ENCODE measurements around the gene MPND. TPM values are rescaled to one million over a fixed set of nuclear protein-coding genes. Genes with fewer than 3 reads are reported as not detected.
"Not testable (repeated sequence)": the region's sequence is repeated elsewhere in the genome, so short reads cannot be mapped to it uniquely, and the experiment has no call there.

The MPND gene
- total RNA-seq, 4 donors from 2014 or later = 6.5 to 9.5 (median 8.9) TPM

- H3K27me3 ChIP-seq = no peaks in the 10 kb centered on the region
- DNase-seq (ENCODE audit: low spot score in 2 of 2) = peak; percentile 98 to 99
- peak overlapping the region; percentile 87 for H3K27ac ChIP-seq
- H3K9me3 ChIP-seq = no peaks in the 10 kb centered on the region
- H3K36me3 ChIP-seq = peaks cover 12% of the 10 kb centered on the region
- no peak for TF ChIP-seq EP300 (IDR thresholded peaks at IDR 0.05)
- peak in 1 of 2 donors; percentile 41 for TF ChIP-seq CTCF (IDR thresholded peaks at IDR 0.05)
- TF ChIP-seq POLR2AphosphoS5 (IDR thresholded peaks at IDR 0.05) = peak in 1 of 3 donors; percentile 52
- peak in 1 of 2 donors; percentile 40 for TF ChIP-seq POLR2A (IDR thresholded peaks at IDR 0.05)
- WGBS = under 1% methylated on average over 26 of the region's 39 CpGs
- peak overlapping the region; percentile 70 for H3K4me3 ChIP-seq
- H3K4me1 ChIP-seq = peaks cover 38% of the 10 kb centered on the region
Observed at GRCh38 chr19:4342615-4343369, 570 bp upstream of the MPND start.

DNA sequence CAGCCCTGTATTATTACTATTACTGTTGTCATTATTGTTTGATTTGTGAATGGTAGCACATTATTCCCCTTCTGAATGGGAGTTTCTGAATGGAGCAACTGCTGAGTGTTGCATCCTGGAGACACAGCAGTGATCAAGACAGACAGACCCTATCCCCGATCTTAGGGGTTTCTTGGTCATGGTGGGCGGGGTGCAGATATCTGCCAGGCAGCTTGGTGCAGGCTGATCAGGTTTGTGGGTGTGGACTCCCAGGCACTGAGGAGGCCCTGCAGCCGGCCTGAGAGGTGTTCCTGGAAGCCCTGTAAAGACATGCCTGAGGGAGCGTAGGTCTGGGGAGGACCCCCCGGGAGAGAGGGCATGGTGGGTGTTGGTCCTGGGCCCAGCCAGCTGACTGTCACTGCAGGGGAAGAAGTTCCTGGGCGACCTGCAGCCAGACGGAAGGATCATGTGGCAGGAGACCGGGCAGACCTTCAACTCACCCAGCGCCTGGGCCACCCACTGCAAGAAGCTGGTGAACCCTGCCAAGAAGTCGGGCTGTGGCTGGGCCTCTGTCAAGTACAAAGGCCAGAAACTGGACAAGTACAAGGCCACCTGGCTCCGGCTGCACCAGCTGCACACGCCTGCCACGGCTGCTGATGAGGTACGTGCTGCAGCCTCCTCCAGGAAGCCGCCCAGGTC, 2.1 kb downstream of the MPND start:
- TF ChIP-seq POLR2AphosphoS5 (IDR thresholded peaks at IDR 0.05) (no peak), EP300 (IDR thresholded peaks at IDR 0.05) (no peak), CTCF (IDR thresholded peaks at IDR 0.05) (no peak), POLR2A (IDR thresholded peaks at IDR 0.05) (no peak)
- Histone ChIP-seq H3K4me1 (peaks cover 24% of the 10 kb centered on the region), H3K9me3 (no peaks in the 10 kb centered on the region), H3K27me3 (no peaks in the 10 kb centered on the region), H3K4me3 (no peak overlapping the region), H3K36me3 (peaks cover 16% of the 10 kb centered on the region), H3K27ac (no peak overlapping the region)
- WGBS = 85% methylated on average over 5 of the region's 15 CpGs
- no peak for DNase-seq (ENCODE audit: low spot score in 2 of 2)

GRCh38 chr19:4346020-4346383, 2.6 kb downstream of the MPND start:
- no peak overlapping the region for H3K4me3 ChIP-seq
- no peaks in the 10 kb centered on the region for H3K27me3 ChIP-seq
- no peak for DNase-seq (ENCODE audit: low spot score in 2 of 2)
- H3K36me3 ChIP-seq = peaks cover 16% of the 10 kb centered on the region
- TF ChIP-seq CTCF (IDR thresholded peaks at IDR 0.05) (no peak), POLR2AphosphoS5 (IDR thresholded peaks at IDR 0.05) (no peak)
- 80% methylated on average over 6 of the region's 6 CpGs for WGBS
- no peaks in the 10 kb centered on the region for H3K9me3 ChIP-seq
- H3K4me1 ChIP-seq = peaks cover 24% of the 10 kb centered on the region
- no peak overlapping the region for H3K27ac ChIP-seq

GRCh38 chr19:4347521-4347920, 4.2 kb downstream of the MPND start:
- H3K36me3 ChIP-seq = peaks cover 16% of the 10 kb centered on the region
- H3K27me3 ChIP-seq = no peaks in the 10 kb centered on the region
- no peak for DNase-seq (ENCODE audit: low spot score in 2 of 2)
- no peak for TF ChIP-seq CTCF (IDR thresholded peaks at IDR 0.05)
- TF ChIP-seq POLR2AphosphoS5 (IDR thresholded peaks at IDR 0.05) = no peak
- TF ChIP-seq POLR2A (IDR thresholded peaks at IDR 0.05) = no peak
- no peak for TF ChIP-seq EP300 (IDR thresholded peaks at IDR 0.05)
- H3K9me3 ChIP-seq = no peaks in the 10 kb centered on the region
- H3K27ac ChIP-seq = no peak overlapping the region
- no peak overlapping the region for H3K4me3 ChIP-seq
- 78% methylated on average over 6 of the region's 6 CpGs for WGBS
- peaks cover 21% of the 10 kb centered on the region for H3K4me1 ChIP-seq

DNA sequence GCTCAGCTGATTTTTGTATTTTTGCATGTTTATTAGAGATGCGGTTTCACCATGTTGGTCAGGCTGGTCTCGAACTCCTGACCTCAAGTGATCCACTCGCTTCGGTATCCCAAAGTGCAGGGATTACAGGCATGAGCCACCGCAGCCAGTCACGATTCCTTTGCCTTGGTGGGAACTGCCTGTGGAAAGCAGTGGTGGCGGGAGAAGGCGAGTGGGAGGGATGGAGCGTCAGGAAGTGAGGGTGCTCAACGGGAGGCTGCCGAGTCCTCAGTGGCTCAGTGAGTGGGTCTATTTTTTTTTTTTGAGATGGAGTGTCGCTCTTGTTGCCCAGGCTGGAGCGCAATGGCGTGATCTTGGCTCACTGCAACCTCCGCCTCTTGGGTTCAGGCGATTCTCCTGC, 5.9 kb downstream of the MPND start:
- not testable (repeated sequence) for H3K27ac ChIP-seq; H3K4me3 ChIP-seq; H3K9me3 ChIP-seq; H3K27me3 ChIP-seq; DNase-seq (ENCODE audit: low spot score in 2 of 2)
- peaks cover 23% of the 10 kb centered on the region for H3K36me3 ChIP-seq
- 96% methylated on average over 16 of the region's 16 CpGs for WGBS
- H3K4me1 ChIP-seq = peaks cover 16% of the 10 kb centered on the region
